ENCODE results near the gene OR10AD1. TPM values are rescaled to one million over a fixed set of nuclear protein-coding genes. Genes with fewer than 3 reads are reported as not detected.

Gene OR10AD1
- total and polyA plus RNA-seq, 9 of the 15 experiments (the other 6 are each of a cell fraction or from before 2014, with no cell fraction given): not detected

DNA sequence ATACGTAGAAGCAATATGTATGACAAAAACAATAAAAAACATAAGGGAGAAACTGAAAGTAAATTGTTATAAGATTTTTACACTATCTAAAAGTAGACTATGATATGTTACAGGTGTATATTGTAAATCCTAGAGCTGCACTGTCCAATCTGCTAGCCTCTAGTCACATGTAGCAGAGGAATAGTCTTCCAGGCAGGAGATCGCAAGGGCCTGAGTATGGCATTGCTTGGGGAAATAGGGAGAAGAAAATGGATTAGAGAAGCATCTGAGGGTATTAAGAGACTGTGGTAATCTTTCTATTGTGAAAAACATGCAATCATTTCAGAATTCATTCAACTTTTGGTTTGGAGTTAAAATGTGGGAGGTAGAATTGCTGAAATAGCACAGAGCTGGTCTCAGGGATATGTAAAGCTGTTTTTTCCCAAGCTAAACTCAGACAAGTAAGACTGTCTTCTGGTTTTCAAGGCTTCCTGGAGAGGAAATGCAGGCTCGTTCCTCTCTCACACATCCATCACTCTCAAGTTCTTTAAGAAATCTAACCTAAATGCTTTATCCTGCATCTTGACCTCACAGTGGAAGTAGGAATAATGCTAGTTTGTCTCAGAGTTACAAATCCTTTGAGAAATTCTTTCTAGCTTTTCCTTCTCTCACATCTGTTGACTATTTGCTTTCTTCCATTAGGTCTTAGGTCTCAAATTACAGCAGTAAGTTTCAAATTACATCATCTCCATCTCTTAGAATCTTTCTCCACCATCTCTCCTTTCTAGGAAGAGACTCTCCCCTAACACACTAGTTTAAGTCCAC is 27.3 kb downstream of the OR10AD1 start (continued):
- TF ChIP-seq, protein P1, sequence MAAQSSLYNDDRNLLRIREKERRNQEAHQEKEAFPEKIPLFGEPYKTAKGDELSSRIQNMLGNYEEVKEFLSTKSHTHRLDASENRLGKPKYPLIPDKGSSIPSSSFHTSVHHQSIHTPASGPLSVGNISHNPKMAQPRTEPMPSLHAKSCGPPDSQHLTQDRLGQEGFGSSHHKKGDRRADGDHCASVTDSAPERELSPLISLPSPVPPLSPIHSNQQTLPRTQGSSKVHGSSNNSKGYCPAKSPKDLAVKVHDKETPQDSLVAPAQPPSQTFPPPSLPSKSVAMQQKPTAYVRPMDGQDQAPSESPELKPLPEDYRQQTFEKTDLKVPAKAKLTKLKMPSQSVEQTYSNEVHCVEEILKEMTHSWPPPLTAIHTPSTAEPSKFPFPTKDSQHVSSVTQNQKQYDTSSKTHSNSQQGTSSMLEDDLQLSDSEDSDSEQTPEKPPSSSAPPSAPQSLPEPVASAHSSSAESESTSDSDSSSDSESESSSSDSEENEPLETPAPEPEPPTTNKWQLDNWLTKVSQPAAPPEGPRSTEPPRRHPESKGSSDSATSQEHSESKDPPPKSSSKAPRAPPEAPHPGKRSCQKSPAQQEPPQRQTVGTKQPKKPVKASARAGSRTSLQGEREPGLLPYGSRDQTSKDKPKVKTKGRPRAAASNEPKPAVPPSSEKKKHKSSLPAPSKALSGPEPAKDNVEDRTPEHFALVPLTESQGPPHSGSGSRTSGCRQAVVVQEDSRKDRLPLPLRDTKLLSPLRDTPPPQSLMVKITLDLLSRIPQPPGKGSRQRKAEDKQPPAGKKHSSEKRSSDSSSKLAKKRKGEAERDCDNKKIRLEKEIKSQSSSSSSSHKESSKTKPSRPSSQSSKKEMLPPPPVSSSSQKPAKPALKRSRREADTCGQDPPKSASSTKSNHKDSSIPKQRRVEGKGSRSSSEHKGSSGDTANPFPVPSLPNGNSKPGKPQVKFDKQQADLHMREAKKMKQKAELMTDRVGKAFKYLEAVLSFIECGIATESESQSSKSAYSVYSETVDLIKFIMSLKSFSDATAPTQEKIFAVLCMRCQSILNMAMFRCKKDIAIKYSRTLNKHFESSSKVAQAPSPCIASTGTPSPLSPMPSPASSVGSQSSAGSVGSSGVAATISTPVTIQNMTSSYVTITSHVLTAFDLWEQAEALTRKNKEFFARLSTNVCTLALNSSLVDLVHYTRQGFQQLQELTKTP (IDR thresholded peaks at IDR 0.05; ENCODE audit: low read depth in 1 of 2, partially characterized antibody in 2 of 2): peak in 1 of 2 experiments; percentile 51
- no peak for TF ChIP-seq SRF (CRISPR knock-in tag; IDR thresholded peaks at IDR 0.05)
- TF ChIP-seq CREB1 (IDR thresholded peaks at IDR 0.05): no peak
- no peak for TF ChIP-seq CREB1 (CRISPR knock-in tag; IDR thresholded peaks at IDR 0.05)
- TF ChIP-seq MCM5 (IDR thresholded peaks at IDR 0.05; ENCODE audit: low read depth): no peak
- TF ChIP-seq ETV5 (CRISPR knock-in tag; IDR thresholded peaks at IDR 0.05; ENCODE audit: low read depth): no peak
- no peak for TF ChIP-seq NR3C1 (CRISPR knock-in tag; IDR thresholded peaks at IDR 0.05)
- no peak for TF ChIP-seq NR2C2 (CRISPR knock-in tag; IDR thresholded peaks at IDR 0.05)
- TF ChIP-seq NR2C2 (tag; IDR thresholded peaks at IDR 0.05): peak; percentile 65; the same call in 1 of the 2 replicates
- TF ChIP-seq POLR2H (tag; IDR thresholded peaks at IDR 0.05; ENCODE audit: low read depth): peak; percentile 90
- TF ChIP-seq CHD1 (IDR thresholded peaks at IDR 0.05; ENCODE audit: low read length): no peak
- TF ChIP-seq, protein P2, sequence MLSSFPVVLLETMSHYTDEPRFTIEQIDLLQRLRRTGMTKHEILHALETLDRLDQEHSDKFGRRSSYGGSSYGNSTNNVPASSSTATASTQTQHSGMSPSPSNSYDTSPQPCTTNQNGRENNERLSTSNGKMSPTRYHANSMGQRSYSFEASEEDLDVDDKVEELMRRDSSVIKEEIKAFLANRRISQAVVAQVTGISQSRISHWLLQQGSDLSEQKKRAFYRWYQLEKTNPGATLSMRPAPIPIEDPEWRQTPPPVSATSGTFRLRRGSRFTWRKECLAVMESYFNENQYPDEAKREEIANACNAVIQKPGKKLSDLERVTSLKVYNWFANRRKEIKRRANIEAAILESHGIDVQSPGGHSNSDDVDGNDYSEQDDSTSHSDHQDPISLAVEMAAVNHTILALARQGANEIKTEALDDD (IDR thresholded peaks at IDR 0.05): peak; percentile 38; the same call in 1 of the 2 replicates
- peak in 1 of 2 experiments; percentile 54; a peak in 2 of 4 replicates for TF ChIP-seq ARNT (IDR thresholded peaks at IDR 0.05)
- TF ChIP-seq ZNF165 (CRISPR knock-in tag; IDR thresholded peaks at IDR 0.05; ENCODE audit: borderline replicate concordance): no peak
- TF ChIP-seq SMARCC2 (IDR thresholded peaks at IDR 0.05; ENCODE audit: low read depth): peak; percentile 14; the same call in 1 of the 2 replicates
- TF ChIP-seq, protein P3, sequence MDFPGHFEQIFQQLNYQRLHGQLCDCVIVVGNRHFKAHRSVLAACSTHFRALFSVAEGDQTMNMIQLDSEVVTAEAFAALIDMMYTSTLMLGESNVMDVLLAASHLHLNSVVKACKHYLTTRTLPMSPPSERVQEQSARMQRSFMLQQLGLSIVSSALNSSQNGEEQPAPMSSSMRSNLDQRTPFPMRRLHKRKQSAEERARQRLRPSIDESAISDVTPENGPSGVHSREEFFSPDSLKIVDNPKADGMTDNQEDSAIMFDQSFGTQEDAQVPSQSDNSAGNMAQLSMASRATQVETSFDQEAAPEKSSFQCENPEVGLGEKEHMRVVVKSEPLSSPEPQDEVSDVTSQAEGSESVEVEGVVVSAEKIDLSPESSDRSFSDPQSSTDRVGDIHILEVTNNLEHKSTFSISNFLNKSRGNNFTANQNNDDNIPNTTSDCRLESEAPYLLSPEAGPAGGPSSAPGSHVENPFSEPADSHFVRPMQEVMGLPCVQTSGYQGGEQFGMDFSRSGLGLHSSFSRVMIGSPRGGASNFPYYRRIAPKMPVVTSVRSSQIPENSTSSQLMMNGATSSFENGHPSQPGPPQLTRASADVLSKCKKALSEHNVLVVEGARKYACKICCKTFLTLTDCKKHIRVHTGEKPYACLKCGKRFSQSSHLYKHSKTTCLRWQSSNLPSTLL (IDR thresholded peaks at IDR 0.05): no peak
- TF ChIP-seq NR2C1 (IDR thresholded peaks at IDR 0.05): no peak
- TF ChIP-seq NR2C1 (tag; IDR thresholded peaks at IDR 0.05): 0 out of 2 replicates have a peak, but pooled peaks have one; percentile 14
- TF ChIP-seq HDAC2 (IDR thresholded peaks at IDR 0.05): peak; percentile 22; the same call in 1 of the 2 replicates
- peak; percentile 45; the same call in 1 of the 2 replicates for TF ChIP-seq POLR2G (IDR thresholded peaks at IDR 0.05; ENCODE audit: low read depth, low read length)
- TF ChIP-seq BCL6 (CRISPR knock-in tag; IDR thresholded peaks at IDR 0.05): no peak
- TF ChIP-seq DPF2 (IDR thresholded peaks at IDR 0.05): peak; percentile 48; the same call in 1 of the 2 replicates

All from K562 (cell line).